SK-N-SH (cell line): Measurements from ENCODE around the gene PREPL. TPM values are rescaled to one million over a fixed set of nuclear protein-coding genes. Genes with fewer than 3 reads are reported as not detected.

Experiments
- CTCF ChIA-PET: fragments of 300-600, 350-600 bp; formaldehyde crosslinking; extraction: SDS; loops from one replicate; lab custom pipeline; 2021; lab: Yijun Ruan, JAX
- POLR2A ChIA-PET: fragments of 350-600 bp; sonication (Branson Sonifier 250); formaldehyde crosslinking; extraction: SDS; loops from one replicate; lab custom pipeline; 2020; ENCODE audit warnings: antibody characterized with exemption, inconsistent platforms; lab: Yijun Ruan, JAX
- DNase-seq: peaks from one replicate; pipeline ENCODE4 v3.0.0; 2012
- H2AFZ ChIP-seq: fragments of 200-600 bp; sonication (generic); 2 replicates; pipeline ENCODE4 v1.8.1; 2016; ENCODE audit warnings: antibody characterized with exemption, mild to moderate bottlenecking, low read depth
- H3F3A ChIP-seq: fragments of 200-600 bp; sonication (generic); replicated peaks from 2 replicates; pipeline ENCODE3; 2016; ENCODE audit warnings: antibody characterized with exemption, mild to moderate bottlenecking; ENCODE audit not compliant: insufficient read depth
- H3K27ac ChIP-seq, 2 experiments: fragments of 200-500 bp in 1 of 2; fragments of 200-600 bp in 1 of 2; sonication (Bioruptor generic) in 1 of 2; sonication (generic), shearing (Covaris generic) in 1 of 2; 2 replicates each; pipeline versions ENCODE4 v1.5.1 to v1.6.1; 2014 to 2016; ENCODE audit warnings: low read depth in 2 of 2, inconsistent platforms in 1 of 2, low read length in 1 of 2, mild to moderate bottlenecking in 1 of 2, mixed read lengths in 1 of 2
- H3K27me3 ChIP-seq: fragments of 200-600 bp; sonication (generic), shearing (Covaris generic); 2 replicates; pipeline ENCODE4 v1.6.1; 2016; ENCODE audit warnings: mixed run types; ENCODE audit not compliant: insufficient read depth
- H3K36me3 ChIP-seq, 2 experiments: fragments of 200-500 bp in 1 of 2; fragments of 200-600 bp in 1 of 2; sonication (Bioruptor generic) in 1 of 2; sonication (generic) in 1 of 2; replicated peaks in 1 of 2; 2 replicates each; pipeline versions ENCODE3 to v1.5.1; 2014 to 2016; ENCODE audit warnings: low read length in 1 of 2, mild to moderate bottlenecking in 1 of 2; ENCODE audit not compliant: insufficient read depth in 2 of 2, control insufficient read depth in 1 of 2
- H3K4me1 ChIP-seq, 2 experiments: fragments of 200-500 bp in 1 of 2; fragments of 200-600 bp in 1 of 2; sonication (Bioruptor generic) in 1 of 2; sonication (generic), shearing (Covaris generic) in 1 of 2; 2 replicates each; pipeline versions ENCODE4 v1.5.1 to v1.6.1; 2014 to 2016; ENCODE audit warnings: low read depth in 1 of 2, low read length in 1 of 2, mixed run types in 1 of 2; ENCODE audit not compliant: insufficient read depth in 2 of 2, control insufficient read depth in 1 of 2
- H3K4me2 ChIP-seq: fragments of 200-600 bp; sonication (generic), shearing (Covaris generic); 2 replicates; pipeline ENCODE4 v1.6.1; 2017; ENCODE audit warnings: mixed run types
- H3K4me3 ChIP-seq, 2 experiments: fragments of 200-500 bp in 1 of 2; fragments of 200-600 bp in 1 of 2; sonication (Bioruptor generic) in 1 of 2; sonication (generic), shearing (Covaris generic) in 1 of 2; 2 replicates each; pipeline versions ENCODE4 v1.5.1 to v1.8.1; 2014 to 2016; ENCODE audit warnings: low read depth in 2 of 2, inconsistent platforms in 1 of 2, low read length in 1 of 2, mild to moderate bottlenecking in 1 of 2, mixed read lengths in 1 of 2, moderate library complexity in 1 of 2
- H3K79me2 ChIP-seq: fragments of 200-600 bp; sonication (generic); 2 replicates; pipeline ENCODE4 v1.8.1; 2017; ENCODE audit warnings: mild to moderate bottlenecking; ENCODE audit not compliant: insufficient read depth
- H3K9ac ChIP-seq: fragments of 200-600 bp; sonication (generic); 2 replicates; pipeline ENCODE4 v1.6.1; 2017; ENCODE audit warnings: mixed run types
- H3K9me2 ChIP-seq: fragments of 200-600 bp; sonication (generic); 2 replicates; pipeline ENCODE4 v1.6.1; 2017; ENCODE audit warnings: mixed run types
- H3K9me3 ChIP-seq: fragments of 200-600 bp; sonication (generic); 2 replicates; pipeline ENCODE4 v1.6.1; 2017; ENCODE audit warnings: mixed run types, mild to moderate bottlenecking, moderate library complexity
- H4K20me1 ChIP-seq: fragments of 200-600 bp; sonication (generic); 2 replicates; pipeline ENCODE4 v1.6.1; 2017; ENCODE audit warnings: mild to moderate bottlenecking, mixed run types; ENCODE audit not compliant: insufficient read depth
- CHD2 ChIP-seq: fragments of 150-350 bp; IDR thresholded peaks from 2 replicates; pipeline ENCODE4 v1.6.1; 2018; ENCODE audit warnings: low read length; ENCODE audit not compliant: partially characterized antibody
- ELF1 ChIP-seq: IDR thresholded peaks from 2 replicates; pipeline ENCODE4 v1.4.0; 2012
- EZH2phosphoT487 ChIP-seq: fragments of 200-600 bp; sonication (generic); IDR thresholded peaks from 2 replicates; pipeline ENCODE4 v1.6.1; 2017; ENCODE audit warnings: low read depth, mixed run types, mild to moderate bottlenecking, antibody characterized with exemption, moderate library complexity, borderline replicate concordance
- FOXM1 ChIP-seq: IDR thresholded peaks from 2 replicates; pipeline ENCODE4 v1.4.0; 2012; ENCODE audit warnings: low read depth, mild to moderate bottlenecking
- GABPA ChIP-seq: IDR thresholded peaks from 2 replicates; pipeline ENCODE4 v1.4.0; 2012; ENCODE audit warnings: low read depth, mild to moderate bottlenecking
- JUND ChIP-seq: IDR thresholded peaks from 2 replicates; pipeline ENCODE4 v1.4.0; 2012
- MXI1 ChIP-seq: IDR thresholded peaks from 2 replicates; pipeline ENCODE4 v1.6.1; 2012; ENCODE audit warnings: mild to moderate bottlenecking, low read depth, low read length, improper control_type of control experiment
- NFIC ChIP-seq: IDR thresholded peaks from 2 replicates; pipeline ENCODE4 v1.4.0; 2012; ENCODE audit warnings: borderline replicate concordance
- NRF1 ChIP-seq: IDR thresholded peaks from 2 replicates; pipeline ENCODE4 v1.6.1; 2012; ENCODE audit warnings: low read depth, mild to moderate bottlenecking, low read length
- RAD21 ChIP-seq: IDR thresholded peaks from 2 replicates; pipeline ENCODE4 v1.6.1; 2012; ENCODE audit warnings: mild to moderate bottlenecking, low read length
- RCOR1 ChIP-seq: fragments of 150-350 bp; IDR thresholded peaks from 2 replicates; pipeline ENCODE4 v1.6.1; 2017; ENCODE audit warnings: antibody characterized with exemption, low read length
- RFX5 ChIP-seq: IDR thresholded peaks from 2 replicates; pipeline ENCODE4 v1.6.1; 2012; ENCODE audit warnings: mild to moderate bottlenecking, improper control_type of control experiment, low read length
- RXRA ChIP-seq: IDR thresholded peaks from 2 replicates; pipeline ENCODE4 v1.4.0; 2012; ENCODE audit warnings: low read depth, mild to moderate bottlenecking, borderline replicate concordance
- SIN3A ChIP-seq: IDR thresholded peaks from 2 replicates; pipeline ENCODE4 v1.6.1; 2012; ENCODE audit warnings: low read depth, mild to moderate bottlenecking, low read length, moderate library complexity, borderline replicate concordance
- TAF1 ChIP-seq: IDR thresholded peaks from 2 replicates; pipeline ENCODE4 v1.6.1; 2012; ENCODE audit warnings: low read depth, mild to moderate bottlenecking, low read length, moderate library complexity, borderline replicate concordance
- TCF12 ChIP-seq: IDR thresholded peaks from 2 replicates; pipeline ENCODE4 v1.4.0; 2012
- WGBS: methylation state at CpG from one replicate; pipeline ENCODE4 v1.1.6; 2017; ENCODE audit warnings: low lambda C conversion rate; 5-methylcytosine and 5-hydroxymethylcytosine counted together
- polyA plus RNA-seq, 3 experiments: library from polyadenylated mRNA; depleted of rRNA; stranded (reverse); fragments of >200 nt; gene quantifications; 2 replicates each; pipeline ENCODE4 v1.2.3, GENCODE V29; 2012
- TF ChIP-seq, protein P1 (sequence below): fragments of 150-350 bp; IDR thresholded peaks from 2 replicates; pipeline ENCODE4 v1.6.1; 2016; ENCODE audit warnings: mild to moderate bottlenecking, low read depth, low read length
- TF ChIP-seq, protein P2 (sequence below): IDR thresholded peaks from 2 replicates; pipeline ENCODE4 v1.4.0; 2012; ENCODE audit warnings: low read depth
- TF ChIP-seq, protein P3 (sequence below): IDR thresholded peaks from 2 replicates; pipeline ENCODE4 v1.4.0; 2012; ENCODE audit warnings: low read depth, borderline replicate concordance
- TF ChIP-seq, protein P4 (sequence below): IDR thresholded peaks from 2 replicates; pipeline ENCODE4; 2012
- TF ChIP-seq, protein P5 (sequence below): IDR thresholded peaks from 2 replicates; pipeline ENCODE4 v1.4.0; 2012; ENCODE audit warnings: low read depth, borderline replicate concordance

The PREPL gene
- polyA plus RNA-seq, 1 of the 3 experiments (the other 2 are of a cell fraction), result 22.6 TPM

DNA sequence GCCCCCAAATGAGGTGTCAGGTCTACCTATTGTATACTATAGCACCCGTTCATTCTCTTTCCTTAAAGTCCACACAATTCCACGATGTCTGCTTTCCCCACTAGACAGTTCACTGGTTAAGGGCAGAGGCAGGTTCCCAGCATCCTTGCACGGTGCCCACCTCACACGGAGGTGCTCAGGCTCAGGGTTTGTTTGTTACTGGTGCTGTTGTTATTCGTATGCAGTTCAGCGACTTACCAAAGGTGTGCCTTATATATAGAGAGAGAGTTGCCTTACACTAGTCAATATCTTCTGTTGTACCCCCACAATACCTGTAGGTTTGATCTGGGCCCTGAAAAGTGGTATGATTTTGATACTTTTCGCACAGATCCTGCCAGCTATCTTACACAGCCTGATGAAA, 55.4 kb downstream of the PREPL start:
- CTCF ChIA-PET, result interaction anchor here (0.8 to 1.3 kb wide), 4 partner anchors 9 to 14 kb away, joined by 3 to 5 read pairs (median 4); no protein-coding TSS in a partner anchor
- POLR2A ChIA-PET, result no interaction called here
- Histone ChIP-seq H3K4me3 (no peak overlapping the region), H3K36me3 (peaks cover 0 to 4% of the 10 kb centered on the region in 2 experiments), H3K27ac (no peak overlapping the region), H3F3A (peaks cover 7% of the 10 kb centered on the region), H3K9me2 (no peaks in the 10 kb centered on the region), H3K9ac (no peak overlapping the region), H3K4me2 (no peak overlapping the region), H2AFZ (no peak overlapping the region), H4K20me1 (no peaks in the 10 kb centered on the region), H3K27me3 (no peaks in the 10 kb centered on the region), H3K9me3 (peaks cover 10% of the 10 kb centered on the region), H3K4me1 (no peaks in the 10 kb centered on the region), H3K79me2 (no peaks in the 10 kb centered on the region)
- WGBS, result 81% methylated on average over 7 of the region's 7 CpGs
- DNase-seq, result no peak
- TF ChIP-seq NFIC (no peak), RFX5 (no peak), RXRA (no peak), SIN3A (no peak), NRF1 (no peak), TCF12 (no peak), TAF1 (no peak), ELF1 (no peak), GABPA (no peak), RAD21 (no peak), FOXM1 (no peak), JUND (no peak)
- TF ChIP-seq, protein P1, sequence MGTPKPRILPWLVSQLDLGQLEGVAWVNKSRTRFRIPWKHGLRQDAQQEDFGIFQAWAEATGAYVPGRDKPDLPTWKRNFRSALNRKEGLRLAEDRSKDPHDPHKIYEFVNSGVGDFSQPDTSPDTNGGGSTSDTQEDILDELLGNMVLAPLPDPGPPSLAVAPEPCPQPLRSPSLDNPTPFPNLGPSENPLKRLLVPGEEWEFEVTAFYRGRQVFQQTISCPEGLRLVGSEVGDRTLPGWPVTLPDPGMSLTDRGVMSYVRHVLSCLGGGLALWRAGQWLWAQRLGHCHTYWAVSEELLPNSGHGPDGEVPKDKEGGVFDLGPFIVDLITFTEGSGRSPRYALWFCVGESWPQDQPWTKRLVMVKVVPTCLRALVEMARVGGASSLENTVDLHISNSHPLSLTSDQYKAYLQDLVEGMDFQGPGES, result no peak
- TF ChIP-seq, protein P2, sequence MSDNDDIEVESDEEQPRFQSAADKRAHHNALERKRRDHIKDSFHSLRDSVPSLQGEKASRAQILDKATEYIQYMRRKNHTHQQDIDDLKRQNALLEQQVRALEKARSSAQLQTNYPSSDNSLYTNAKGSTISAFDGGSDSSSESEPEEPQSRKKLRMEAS, result no peak
- TF ChIP-seq, protein P3, sequence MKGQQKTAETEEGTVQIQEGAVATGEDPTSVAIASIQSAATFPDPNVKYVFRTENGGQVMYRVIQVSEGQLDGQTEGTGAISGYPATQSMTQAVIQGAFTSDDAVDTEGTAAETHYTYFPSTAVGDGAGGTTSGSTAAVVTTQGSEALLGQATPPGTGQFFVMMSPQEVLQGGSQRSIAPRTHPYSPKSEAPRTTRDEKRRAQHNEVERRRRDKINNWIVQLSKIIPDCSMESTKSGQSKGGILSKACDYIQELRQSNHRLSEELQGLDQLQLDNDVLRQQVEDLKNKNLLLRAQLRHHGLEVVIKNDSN, result no peak
- TF ChIP-seq, protein P4, sequence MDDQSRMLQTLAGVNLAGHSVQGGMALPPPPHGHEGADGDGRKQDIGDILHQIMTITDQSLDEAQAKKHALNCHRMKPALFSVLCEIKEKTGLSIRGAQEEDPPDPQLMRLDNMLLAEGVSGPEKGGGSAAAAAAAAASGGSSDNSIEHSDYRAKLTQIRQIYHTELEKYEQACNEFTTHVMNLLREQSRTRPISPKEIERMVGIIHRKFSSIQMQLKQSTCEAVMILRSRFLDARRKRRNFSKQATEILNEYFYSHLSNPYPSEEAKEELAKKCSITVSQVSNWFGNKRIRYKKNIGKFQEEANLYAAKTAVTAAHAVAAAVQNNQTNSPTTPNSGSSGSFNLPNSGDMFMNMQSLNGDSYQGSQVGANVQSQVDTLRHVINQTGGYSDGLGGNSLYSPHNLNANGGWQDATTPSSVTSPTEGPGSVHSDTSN, result no peak

DNA sequence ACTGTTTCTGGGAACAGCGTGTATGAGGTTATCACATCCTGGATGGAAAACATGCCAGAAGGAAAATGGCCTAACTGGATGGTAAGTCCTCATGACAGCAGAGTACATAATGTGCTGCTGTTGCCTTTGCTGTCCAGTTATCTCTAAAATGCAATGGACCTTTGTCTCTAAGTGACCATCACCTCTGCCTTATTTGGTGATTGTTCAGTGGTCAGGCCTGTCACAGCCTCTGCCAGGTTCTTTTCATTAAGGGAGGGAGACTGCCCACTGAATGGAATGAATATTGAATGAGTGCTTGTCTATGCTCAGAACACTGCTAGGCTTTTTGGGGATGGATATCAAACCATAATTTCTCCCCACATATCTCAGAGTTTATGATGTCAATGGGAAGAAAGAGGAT, 57.0 kb downstream of the PREPL start:
- no peak overlapping the region for H3K27ac ChIP-seq
- CTCF ChIA-PET, result interaction anchor here (1.0 kb wide), 1 partner anchor 9 kb away, joined by 3 read pairs; no protein-coding TSS in a partner anchor
- TF ChIP-seq, protein P5, sequence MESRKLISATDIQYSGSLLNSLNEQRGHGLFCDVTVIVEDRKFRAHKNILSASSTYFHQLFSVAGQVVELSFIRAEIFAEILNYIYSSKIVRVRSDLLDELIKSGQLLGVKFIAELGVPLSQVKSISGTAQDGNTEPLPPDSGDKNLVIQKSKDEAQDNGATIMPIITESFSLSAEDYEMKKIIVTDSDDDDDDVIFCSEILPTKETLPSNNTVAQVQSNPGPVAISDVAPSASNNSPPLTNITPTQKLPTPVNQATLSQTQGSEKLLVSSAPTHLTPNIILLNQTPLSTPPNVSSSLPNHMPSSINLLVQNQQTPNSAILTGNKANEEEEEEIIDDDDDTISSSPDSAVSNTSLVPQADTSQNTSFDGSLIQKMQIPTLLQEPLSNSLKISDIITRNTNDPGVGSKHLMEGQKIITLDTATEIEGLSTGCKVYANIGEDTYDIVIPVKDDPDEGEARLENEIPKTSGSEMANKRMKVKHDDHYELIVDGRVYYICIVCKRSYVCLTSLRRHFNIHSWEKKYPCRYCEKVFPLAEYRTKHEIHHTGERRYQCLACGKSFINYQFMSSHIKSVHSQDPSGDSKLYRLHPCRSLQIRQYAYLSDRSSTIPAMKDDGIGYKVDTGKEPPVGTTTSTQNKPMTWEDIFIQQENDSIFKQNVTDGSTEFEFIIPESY, result no peak
- TF ChIP-seq CHD2 (no peak), MXI1 (no peak), EZH2phosphoT487 (no peak), TAF1 (no peak), RCOR1 (no peak), GABPA (no peak)

More for the DNA sequence above, 57.0 kb downstream of the PREPL start:
- POLR2A ChIA-PET, result no interaction called here
- H3F3A ChIP-seq, result no peaks in the 10 kb centered on the region
- WGBS, result 69% methylated on average over 1 of the region's 1 CpG
- H3K4me1 ChIP-seq, result no peaks in the 10 kb centered on the region
- H3K9me2 ChIP-seq, result no peaks in the 10 kb centered on the region
- no peaks in the 10 kb centered on the region for H3K79me2 ChIP-seq
- H3K4me2 ChIP-seq, result no peak overlapping the region
- H2AFZ ChIP-seq, result no peak overlapping the region
- no peaks in the 10 kb centered on the region for H3K36me3 ChIP-seq
- no peak overlapping the region for H3K4me3 ChIP-seq
- H3K9ac ChIP-seq, result no peak overlapping the region
- no peaks in the 10 kb centered on the region for H4K20me1 ChIP-seq
- DNase-seq, result no peak
- no peaks in the 10 kb centered on the region for H3K9me3 ChIP-seq
- no peaks in the 10 kb centered on the region for H3K27me3 ChIP-seq
